ENCODE data around the gene LRRC58. TPM values are rescaled to one million over a fixed set of nuclear protein-coding genes. Genes with fewer than 3 reads are reported as not detected.

Gene LRRC58
- total and polyA plus RNA-seq, 2 of the 13 experiments (the other 11 are each of a cell fraction or from before 2014, with no cell fraction given), result 9.7 to 17.3 TPM

- H3K27me3 ChIP-seq (ENCODE audit: control insufficient read depth in 1 of 2, insufficient read depth in 2 of 2, low read length in 2 of 2), result no peaks in the 10 kb centered on the region
- intact Hi-C loops (cut with micrococcal nuclease; ENCODE audit: unreplicated experiment), result no loop called here
- CTCF ChIA-PET (ENCODE audit: low intra/inter-chr PET ratio, low total read pairs), result no interaction called here
- no peak overlapping the region for H3K4me3 ChIP-seq (replicated peaks in 1 of 3; ENCODE audit: insufficient read depth in 1 of 3, low read depth in 2 of 3, low read length in 3 of 3)
- FAIRE-seq (no peak), ATAC-seq (no peak), DNase-seq (ENCODE audit: low spot score) (no peak)
- no peak overlapping the region for H3K4me2 ChIP-seq (ENCODE audit: low read depth, low read length)
- no peaks in the 10 kb centered on the region for H3K79me2 ChIP-seq (ENCODE audit: insufficient read depth, low read length)
- no peak overlapping the region for H3K27ac ChIP-seq (ENCODE audit: extremely low read length, insufficient read depth, low read length)
- 98% methylated on average over 2 of the region's 2 CpGs for WGBS (ENCODE audit: low lambda C conversion rate)
- H3K4me1 ChIP-seq (ENCODE audit: insufficient read depth, low read length), result no peaks in the 10 kb centered on the region
- no TSS peak for BruUV-seq (replicated peaks)
- POLR2A ChIA-PET, result no interaction called here
- H3K9ac ChIP-seq (ENCODE audit: insufficient read depth, low read depth, low read length), result no peak overlapping the region
- no peaks in the 10 kb centered on the region for H3K9me3 ChIP-seq (ENCODE audit: low read length)
- in situ Hi-C loops (cut with HindIII; ENCODE audit: extremely low pct_ligation_motif_present, low pct_unique_long_range_greater_than_20kb), result no loop called here
- no peak overlapping the region for H2AFZ ChIP-seq (ENCODE audit: low read length)
- no peaks in the 10 kb centered on the region for H4K20me1 ChIP-seq (ENCODE audit: insufficient read depth, low read length)
- H3K36me3 ChIP-seq (replicated peaks in 1 of 2; ENCODE audit: control insufficient read depth in 1 of 2, insufficient read depth in 2 of 2, low read length in 2 of 2), result peaks cover 9 to 45% of the 10 kb centered on the region in 2 experiments
- TF ChIP-seq IRF1 (CRISPR knock-in tag; IDR thresholded peaks at IDR 0.05; ENCODE audit: low read depth) (no peak), ZNF160 (CRISPR knock-in tag; IDR thresholded peaks at IDR 0.05) (no peak), KIAA2018 (CRISPR knock-in tag; IDR thresholded peaks at IDR 0.05; ENCODE audit: borderline replicate concordance) (no peak), MAX (IDR thresholded peaks at IDR 0.05) (no peak), ZNF407 (CRISPR knock-in tag; IDR thresholded peaks at IDR 0.05; ENCODE audit: not compliant biosample characterization) (no peak), SRSF4 (IDR thresholded peaks at IDR 0.05; ENCODE audit: low read depth, low read length, poor library complexity, severe bottlenecking) (no peak), POLR2A (IDR thresholded peaks at IDR 0.05; ENCODE audit: insufficient read depth in 1 of 2, low read depth in 2 of 2, low read length in 2 of 2) (no peak)
Measured at GRCh38 chr3:120331076-120331475, 18.1 kb downstream of the LRRC58 start.

Data from HepG2 (cell line).